ENCODE data around the gene CEP135.
"Not testable (repeated sequence)": the region's sequence is repeated elsewhere in the genome, so short reads cannot be mapped to it uniquely, and the experiment has no call there.

Gene CEP135

DNA sequence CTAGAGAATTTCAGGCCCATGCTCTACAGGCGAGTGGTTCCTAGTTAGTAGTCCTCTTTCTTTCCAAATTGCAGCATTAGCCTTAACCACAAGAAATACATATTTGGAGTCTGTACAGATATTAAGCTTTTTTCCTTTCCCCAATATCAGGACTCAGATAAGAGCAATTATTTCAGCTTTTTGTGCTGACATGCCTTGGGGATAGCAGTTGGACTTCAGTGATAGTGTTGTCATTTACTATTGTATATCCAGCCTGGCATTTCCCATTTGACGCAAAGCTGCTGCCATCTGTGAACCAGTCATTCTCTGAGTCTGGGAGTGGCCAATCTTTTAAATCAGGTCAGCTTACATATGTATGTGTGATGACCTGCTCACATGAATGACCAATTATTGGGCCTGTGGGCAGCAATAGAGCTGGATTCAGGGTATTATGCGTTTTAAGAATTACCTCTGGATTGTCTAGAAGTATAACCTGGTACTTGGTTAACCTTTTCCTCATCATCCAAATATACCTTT, 6.8 kb upstream of the CEP135 start:
- DNase-seq (ENCODE audit: low read depth in 1 of 2, low spot score in 1 of 2), result no peak

DNA sequence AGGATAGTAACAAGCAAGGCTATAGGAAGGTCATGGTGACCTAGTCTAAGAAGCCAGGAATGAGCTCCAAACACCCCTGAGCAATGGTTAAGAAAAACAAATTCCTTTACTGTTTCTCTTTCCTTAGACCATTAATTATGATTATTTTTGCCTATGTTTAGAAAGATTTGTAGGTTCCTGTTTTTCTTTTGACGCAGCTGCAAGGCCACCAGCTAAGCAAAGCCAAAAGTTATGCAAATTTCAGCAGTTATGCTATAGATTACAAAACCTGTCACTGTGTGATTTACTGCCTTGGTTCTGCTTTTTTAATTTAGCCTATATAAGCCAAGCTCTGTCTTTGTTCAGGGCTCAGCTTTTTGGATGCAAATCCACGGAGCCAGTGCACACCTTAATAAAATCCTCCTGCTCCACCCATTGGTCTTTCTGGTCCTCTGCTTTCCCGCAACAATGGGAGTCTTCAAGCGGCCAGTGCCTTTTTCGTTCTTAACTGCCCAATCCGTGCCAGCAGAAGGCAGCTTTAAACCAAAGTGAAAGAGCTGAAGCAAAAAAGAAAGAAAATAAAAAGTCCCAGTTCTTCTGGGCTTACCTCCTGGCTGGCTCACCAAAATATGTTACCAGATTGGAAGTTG, 1.4 kb upstream of the CEP135 start:
- no peak for DNase-seq (ENCODE audit: low read depth in 1 of 2, low spot score in 1 of 2)

DNA sequence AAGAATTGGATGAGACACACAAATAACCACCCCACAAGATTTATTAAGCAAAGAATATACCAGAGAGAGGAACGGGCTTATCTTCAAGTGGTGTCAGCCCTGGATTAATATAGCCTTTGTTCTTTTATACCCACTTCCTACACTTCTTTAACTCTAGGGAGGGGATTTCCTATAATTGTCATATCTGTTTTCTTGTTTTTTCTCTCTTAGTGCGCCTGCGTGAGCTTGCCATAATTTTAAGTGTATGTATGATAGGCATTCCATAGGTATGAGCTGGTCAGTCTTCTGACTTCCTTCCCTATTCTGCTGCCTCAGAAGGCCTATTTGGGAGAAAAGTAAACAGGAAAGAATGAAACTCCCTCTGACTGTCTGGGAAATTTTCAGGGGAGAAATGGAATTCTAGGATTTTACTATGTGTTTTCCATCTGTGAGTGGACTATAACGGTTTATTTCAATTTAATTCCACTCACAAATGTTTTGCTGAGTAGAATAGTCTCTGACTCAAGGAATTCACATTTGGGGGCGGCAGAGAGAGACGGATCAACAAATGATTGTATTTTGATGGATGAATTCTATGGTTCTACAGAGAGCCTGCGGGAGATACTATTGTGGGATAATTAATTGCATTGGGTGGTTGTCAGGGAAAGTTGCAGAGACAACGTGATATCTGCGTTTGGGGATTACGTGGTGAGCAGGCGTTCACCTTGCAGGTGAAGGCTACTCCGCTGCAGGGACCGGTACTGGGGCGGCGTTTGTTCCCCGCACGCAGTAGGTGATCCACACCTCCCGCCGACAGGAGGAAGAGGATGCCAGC, 626 bp upstream of the CEP135 start:
- peak in 1 of 2 donors; percentile 43 for DNase-seq (ENCODE audit: low read depth in 1 of 2, low spot score in 1 of 2)

DNA sequence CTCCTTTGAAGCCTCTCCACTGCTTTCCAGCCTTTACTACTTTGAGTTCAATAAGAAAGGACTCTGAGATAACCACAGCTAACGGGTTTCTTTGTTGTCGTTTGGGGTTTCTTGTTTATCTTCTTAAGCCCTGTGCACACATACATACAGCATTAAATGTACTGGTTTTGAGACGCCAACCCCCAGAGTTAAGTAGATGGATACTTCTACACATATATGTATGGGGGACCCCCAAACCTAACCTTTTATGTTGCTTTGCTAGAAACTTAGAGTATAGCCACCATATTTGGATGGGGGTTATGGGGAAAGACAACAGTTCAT, 697 bp downstream of the CEP135 start:
- DNase-seq (ENCODE audit: low read depth in 1 of 2, low spot score in 1 of 2), result no peak

DNA sequence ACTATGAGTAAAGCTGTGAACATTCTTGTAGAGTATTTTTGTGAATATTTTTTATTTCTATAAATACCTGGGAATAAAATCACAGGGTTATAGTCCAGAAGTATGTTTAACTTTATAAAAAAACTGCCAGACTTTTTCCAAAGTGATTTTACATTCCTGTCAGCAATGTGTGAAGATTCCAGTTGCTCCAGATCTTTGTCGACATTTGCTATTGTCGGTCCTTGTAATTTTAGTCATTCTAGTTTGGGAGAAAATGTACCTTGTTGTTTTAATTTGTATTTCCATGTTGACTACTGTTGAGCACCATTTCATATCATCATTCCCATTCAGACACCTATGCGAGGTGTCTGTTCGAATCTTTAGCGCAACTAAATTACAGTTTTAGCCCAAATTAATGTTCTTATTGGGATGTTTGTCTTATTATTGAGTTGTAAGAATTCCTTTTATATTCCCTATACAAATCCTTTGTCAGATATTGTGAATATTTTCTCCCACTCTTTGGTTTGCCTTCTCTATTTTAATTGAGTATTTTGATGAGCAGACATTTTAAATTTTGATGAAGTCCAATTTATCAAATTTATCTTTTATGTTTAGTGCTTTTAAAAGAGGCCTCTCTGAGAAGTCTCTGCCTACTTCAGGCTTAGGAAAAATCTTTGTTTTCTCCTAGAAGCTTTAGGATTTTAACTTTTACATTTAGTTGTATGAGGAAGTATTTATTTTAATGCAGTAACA, 2.6 kb downstream of the CEP135 start:
- no peak for DNase-seq (ENCODE audit: low read depth in 1 of 2, low spot score in 1 of 2)

DNA sequence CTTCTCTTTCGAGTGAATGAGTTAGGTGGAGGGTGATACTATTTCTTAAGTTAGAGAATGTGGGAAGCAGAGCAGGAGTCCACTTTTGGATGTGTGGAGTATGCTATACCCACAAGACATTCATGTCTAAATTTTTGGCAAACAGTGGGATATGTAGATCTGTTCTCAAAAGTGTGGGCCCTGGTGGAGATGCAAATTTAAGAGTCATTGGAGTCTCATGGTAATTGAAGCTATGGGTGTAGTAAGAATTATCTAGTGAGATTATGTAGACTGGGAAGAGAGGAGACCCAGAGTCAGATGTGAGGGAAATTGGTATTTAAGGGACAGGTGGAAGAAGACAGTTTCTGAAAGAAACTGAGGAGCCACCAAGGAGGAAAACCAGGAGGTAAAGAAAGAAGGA, 7.0 kb downstream of the CEP135 start:
- DNase-seq (ENCODE audit: low read depth in 1 of 2, low spot score in 1 of 2), result no peak

DNA sequence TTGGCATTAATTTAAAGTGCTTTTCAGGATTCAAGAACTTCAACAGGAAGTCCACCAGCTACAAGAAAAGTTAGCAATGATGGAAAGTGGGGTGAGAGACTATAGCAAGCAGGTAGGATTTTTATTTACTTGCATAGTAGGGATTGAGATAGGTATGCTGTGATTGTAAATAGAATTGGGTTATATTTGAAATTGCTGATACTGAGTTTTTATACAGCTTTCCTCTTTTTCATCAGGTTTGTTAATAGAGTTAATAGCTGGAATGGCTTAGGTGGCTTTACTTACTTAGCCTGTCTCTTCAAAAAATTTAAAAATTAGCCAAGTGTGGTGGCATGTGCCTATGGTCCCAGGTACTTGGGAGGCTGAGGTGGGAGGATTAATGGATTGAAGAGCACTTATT, 10.9 kb downstream of the CEP135 start:
- DNase-seq (ENCODE audit: low read depth in 1 of 2, low spot score in 1 of 2), result no peak

DNA sequence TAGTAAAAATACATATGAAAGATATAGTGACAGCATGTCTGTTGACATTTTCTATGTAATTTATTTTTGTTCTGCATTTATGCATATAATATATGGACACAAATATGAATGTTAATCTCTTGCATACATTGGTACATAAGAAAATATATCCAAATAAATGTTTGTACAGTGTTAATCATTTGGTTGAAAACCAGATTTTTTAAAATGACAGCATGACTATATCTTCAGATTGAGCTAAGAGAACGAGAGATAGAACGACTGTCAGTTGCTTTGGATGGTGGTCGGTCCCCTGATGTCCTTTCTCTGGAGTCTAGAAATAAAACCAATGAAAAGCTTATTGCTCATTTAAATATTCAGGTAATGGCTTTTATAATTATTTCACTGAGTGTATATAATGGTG, 15.3 kb downstream of the CEP135 start:
- no peak for DNase-seq (ENCODE audit: low read depth in 1 of 2, low spot score in 1 of 2)

DNA sequence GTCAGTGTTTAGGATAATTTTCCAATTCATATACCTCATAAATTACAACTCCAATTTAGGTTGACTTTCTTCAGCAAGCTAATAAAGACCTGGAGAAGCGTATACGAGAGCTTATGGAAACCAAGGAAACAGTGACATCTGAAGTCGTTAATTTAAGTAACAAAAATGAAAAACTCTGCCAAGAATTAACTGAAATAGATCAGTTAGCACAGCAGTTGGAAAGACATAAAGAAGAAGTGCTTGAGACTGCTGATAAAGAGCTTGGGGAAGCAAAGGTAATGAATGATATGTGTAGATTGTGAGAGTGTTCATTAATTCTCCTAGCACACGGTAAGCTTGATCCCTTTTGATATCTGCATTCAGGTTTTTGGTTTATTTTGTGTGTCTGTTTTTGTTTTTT, 16.8 kb downstream of the CEP135 start:
- DNase-seq (ENCODE audit: low read depth in 1 of 2, low spot score in 1 of 2), result no peak

DNA sequence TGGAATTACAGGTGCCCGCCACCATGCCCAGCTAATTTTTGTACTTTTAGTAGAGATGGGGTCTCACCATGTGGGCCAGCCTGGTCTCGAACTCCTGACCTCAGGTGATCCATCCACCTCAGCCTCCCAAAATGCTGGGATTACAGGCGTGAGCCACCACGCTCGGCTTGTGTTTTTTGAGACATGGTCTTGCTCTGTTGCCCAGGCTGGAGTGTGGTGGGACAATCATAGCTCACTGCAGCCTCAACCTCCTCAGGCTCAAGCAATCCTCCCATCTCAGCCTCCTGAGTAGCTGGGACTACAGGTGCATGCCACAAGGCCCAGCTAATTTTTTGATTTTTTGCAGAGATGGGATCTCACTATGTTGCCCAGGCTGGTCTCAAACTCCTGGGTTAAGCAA, 17.6 kb downstream of the CEP135 start:
- not testable (repeated sequence) for DNase-seq (ENCODE audit: low read depth in 1 of 2, low spot score in 1 of 2)

DNA sequence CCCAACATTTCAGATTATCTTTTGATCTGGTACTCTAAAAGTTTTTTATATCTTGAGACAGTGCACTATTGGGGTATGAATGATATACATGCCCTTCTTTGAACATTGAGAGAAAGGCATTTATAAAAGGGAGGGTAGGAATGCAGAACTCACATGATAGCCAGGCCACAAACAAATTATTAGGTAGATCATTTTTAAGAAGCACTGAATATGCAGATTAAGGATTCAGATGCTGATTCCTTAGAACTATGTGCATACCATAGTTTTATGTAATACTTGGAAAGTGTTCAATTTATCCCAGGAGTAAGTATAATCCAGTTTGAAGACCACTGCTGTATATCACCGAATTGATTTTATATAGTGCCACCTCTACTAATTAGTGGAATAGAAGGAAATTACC, 18.6 kb downstream of the CEP135 start:
- no peak for DNase-seq (ENCODE audit: low read depth in 1 of 2, low spot score in 1 of 2)

DNA sequence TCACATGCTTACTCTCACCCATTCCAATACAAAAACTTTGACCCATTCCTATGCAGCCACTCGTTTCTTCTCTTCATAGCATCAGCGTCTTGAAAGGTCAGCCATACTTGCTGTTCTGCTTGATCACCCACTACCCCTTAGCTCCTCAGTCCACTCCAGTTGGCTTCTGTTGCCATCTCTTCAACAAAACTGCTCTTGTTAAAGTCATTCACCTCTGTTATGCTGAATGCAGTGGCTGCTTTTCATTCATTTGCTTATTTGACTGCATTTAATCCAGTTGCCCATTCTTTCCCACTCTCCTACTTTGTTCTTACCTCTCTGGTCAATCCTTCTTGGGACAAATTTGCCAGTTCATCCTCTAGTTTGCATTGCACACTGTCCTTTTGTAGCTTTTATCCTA, 24.9 kb downstream of the CEP135 start:
- DNase-seq (ENCODE audit: low read depth in 1 of 2, low spot score in 1 of 2), result no peak

DNA sequence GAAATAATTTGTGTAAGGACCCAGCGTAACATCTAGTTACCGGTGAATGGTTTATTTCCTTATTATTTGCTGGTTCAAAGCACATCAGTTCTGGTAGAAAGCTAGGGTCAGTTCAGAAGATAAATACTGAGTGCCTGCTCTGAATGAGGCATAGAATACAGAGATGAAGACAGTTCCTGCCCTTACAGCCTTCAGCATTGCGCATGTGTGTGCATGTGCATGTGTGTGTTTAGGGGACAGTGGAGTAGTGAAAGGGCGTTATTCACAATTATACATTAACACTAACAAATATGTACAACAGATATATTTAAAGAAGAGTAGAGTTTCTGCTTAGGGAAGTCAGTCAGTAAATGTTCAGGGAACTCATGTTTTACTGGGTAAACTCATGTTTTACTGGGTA, 29.1 kb downstream of the CEP135 start:
- no peak for DNase-seq (ENCODE audit: low read depth in 1 of 2, low spot score in 1 of 2)

DNA sequence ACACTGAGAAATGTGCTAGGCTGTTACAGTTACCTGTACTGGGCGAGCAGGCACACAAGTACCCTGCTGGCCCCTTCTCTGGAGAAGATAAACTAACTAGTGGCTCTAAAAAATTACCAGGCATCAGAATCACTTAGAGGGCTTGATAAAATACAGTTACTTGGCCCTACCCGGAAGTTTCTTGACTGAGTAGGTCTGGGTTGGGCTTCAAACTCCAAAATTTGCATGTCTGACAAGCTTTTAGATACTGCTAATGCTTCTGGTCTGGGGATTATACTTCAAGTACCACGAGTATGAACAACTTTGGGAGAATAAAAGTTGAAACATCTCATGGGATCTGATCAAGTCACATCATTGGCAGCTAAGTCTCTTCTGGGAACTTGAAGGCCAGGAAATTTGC, 30.8 kb downstream of the CEP135 start:
- no peak for DNase-seq (ENCODE audit: low read depth in 1 of 2, low spot score in 1 of 2)

DNA sequence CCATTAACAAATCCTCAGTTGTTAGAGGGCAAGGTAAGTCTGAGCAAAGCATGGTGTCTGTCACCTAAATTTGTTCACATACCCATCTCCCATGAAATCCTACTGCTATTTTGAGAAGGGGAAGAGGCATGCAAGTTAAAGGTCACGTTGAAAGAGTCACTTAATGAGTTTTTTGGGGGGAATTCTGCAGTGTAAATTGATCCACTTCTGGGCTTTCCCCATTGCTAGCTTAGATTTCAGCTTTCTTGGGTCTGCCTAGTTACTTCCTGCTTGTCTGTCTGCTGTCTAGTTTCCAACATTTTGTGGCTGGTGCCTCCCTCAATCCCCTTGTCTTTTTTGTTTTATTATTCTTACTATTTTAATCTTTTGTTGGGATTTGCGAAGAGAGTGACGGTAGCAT, 32.0 kb downstream of the CEP135 start:
- DNase-seq (ENCODE audit: low read depth in 1 of 2, low spot score in 1 of 2), result no peak

DNA sequence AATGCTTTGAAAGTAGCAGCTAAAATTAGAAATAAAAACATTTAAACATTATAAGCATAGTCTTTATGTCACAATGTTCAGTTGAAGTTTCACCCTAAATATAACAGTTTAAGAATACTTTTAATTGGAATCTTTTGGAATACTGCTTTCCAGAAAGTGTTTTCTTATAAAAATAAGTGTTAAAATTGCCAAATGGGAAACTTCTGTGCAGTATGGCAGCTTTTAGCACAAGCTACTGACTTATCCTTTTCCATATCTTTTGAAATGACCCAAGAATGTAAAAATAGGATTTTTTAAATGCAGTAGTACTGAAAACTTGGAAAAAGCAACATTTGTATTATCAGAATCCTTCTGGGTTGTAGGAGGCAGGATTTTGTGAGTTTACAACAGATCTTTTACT, 34.2 kb downstream of the CEP135 start:
- DNase-seq (ENCODE audit: low read depth in 1 of 2, low spot score in 1 of 2), result no peak

DNA sequence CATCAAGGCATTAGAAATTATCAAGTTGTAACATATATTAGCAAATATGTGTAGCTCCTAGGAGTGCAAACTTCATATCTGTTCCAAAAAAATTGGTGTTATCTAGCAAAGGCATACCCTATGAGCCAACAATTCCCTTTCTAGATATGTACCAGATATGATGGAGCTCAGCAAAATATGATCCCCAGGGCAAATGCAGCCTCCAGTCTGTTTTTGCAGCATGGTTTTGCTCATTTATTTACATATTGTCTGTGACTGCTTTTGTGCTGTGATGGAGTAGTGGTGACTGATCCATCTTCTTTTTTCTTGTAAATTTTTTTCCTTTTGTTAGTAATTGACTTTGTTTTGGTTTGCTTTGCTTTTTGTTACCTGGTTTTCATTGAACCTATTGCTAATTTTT, 41.0 kb downstream of the CEP135 start:
- no peak for DNase-seq (ENCODE audit: low read depth in 1 of 2, low spot score in 1 of 2)

DNA sequence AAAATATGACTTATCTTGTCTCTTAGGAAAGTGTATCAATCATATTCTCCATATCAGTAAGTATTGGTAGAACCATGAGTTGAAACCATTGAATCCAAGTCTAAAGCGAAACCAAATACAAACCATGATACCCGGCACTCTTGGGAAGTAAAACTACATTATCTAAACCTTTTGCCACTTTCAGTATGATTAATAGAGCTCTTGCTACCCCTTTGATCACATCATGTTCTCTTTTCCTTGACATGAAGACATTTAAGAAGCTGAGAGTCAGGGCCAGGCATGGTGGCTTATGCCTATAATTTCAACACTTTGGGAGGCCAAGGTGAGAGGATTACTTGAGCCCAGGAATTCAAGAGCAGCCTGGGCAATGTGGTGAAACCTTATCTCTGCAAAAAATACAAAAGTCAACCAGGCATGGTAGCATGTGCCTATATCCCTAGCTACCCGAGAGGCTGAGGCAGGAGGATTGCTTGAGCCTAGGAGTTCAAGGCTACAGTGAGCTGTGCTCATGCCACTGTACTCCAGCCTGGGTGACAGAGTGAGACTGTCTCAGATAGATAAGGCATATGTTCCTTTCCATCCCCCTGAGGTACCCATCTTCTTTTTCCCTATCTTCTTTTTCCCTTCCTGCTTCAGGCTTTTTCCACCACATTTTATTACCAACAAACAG, 45.4 kb downstream of the CEP135 start:
- DNase-seq (ENCODE audit: low read depth in 1 of 2, low spot score in 1 of 2), result peak in 1 of 2 donors; percentile 1

DNA sequence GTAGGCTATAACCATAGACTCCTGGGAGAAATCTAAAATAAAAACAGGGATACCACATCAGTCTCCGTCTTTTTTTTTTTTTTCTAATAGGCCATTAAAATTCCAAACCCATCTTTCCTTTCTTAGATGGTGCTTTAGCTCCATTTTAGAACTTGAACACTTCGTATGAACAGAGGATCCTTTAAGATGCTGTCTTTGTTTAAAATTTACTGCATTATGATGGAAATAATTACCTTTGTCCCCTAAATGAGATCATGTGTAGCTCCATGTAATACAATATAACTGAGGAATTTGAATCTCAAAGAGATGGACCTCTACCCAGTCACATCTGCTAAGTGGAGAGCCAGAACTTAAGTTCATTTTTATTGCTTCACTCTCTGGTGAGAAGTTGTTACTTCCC, 47.9 kb downstream of the CEP135 start:
- DNase-seq (ENCODE audit: low read depth in 1 of 2, low spot score in 1 of 2), result no peak

DNA sequence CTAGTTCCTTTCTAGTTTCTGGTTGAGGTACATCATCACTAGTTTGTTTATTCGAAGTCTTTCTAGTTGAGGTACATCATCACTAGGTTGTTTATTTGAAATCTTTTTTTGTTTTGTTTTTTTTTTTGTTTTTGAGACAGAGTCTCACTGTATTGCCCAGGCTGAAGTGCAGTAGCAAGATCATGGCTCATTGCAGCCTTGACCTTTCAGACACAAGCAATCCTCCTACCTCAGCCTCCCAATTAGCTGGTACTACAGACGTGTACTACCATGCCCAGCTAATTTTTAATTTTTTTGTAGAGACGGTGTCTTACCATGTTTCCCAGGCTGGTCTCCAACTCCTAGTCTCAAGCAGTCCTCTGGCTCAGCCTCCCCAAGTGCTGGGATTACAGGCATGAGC, 54.9 kb downstream of the CEP135 start:
- DNase-seq (ENCODE audit: low read depth in 1 of 2, low spot score in 1 of 2), result no peak

DNA sequence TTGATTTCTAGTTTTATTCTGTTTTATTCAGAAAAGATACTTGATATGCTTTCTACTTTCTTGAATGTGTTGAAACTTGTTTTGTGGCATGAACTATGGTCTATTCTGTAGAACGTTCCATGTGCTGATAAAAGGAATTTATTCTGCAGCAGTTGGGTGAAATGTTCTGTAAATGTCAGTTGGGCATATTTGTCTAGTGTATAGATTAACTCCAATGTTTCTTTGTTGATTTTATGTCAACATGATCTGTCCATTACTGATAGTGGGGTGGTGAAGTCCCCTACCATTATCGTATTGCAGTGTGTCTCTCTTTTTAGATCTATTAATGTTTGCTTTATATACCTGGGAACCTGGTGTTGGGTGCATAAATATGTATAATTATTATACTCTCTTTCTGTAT, 55.5 kb downstream of the CEP135 start:
- no peak for DNase-seq (ENCODE audit: low read depth in 1 of 2, low spot score in 1 of 2)

DNA sequence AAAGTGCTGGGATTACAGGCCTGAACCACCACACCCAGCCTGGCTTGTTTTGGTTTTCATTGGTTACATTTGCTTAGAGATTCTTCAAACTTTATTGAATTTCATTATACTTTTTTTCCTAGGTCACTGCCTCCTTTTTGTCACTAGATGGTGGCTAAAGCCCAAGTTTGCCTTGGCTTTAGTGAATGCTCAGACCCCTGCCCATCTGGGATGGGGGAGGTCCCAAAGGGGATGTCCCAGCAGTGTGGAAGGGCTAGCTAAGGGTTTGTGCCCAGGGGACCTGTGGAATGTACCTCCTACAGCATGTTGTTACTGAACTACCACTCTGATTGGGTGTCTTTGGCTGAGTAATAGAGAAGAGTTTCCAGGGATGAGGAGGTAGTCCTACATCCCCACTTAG, 58.4 kb downstream of the CEP135 start:
- no peak for DNase-seq (ENCODE audit: low read depth in 1 of 2, low spot score in 1 of 2)

Measured in activated CD4-positive, alpha-beta T cell treated with anti-CD3 and anti-CD28 coated beads, Interleukin-2, amount 50 U/mL, for 24 hours (primary cell).